Measurements from ENCODE around the gene MRLN.
A peak's percentile ranks its signal among the peaks of the same experiment; 100 is the strongest.
"Not testable (repeated sequence)": the region's sequence is repeated elsewhere in the genome, so short reads cannot be mapped to it uniquely, and the experiment has no call there.

Gene MRLN

GRCh38 chr10:59753267-59753666 is at the start of gene MRLN:
Gene MRLN, minus strand, starts transcription at chr10:59753455.
- TF ChIP-seq CTCF (IDR thresholded peaks at IDR 0.05; ENCODE audit: low read depth, low read length), result no peak
- DNase-seq (ENCODE audit: low read depth in 2 of 2), result no peak
- H3K4me3 ChIP-seq (replicated peaks in 1 of 2; ENCODE audit: low read depth in 2 of 2, low read length in 2 of 2), result no peak within 1 kb of the TSS

GRCh38 chr10:59801171-59801570 is 47.9 kb upstream of the MRLN start:
- DNase-seq (ENCODE audit: low read depth in 2 of 2), result no peak
- no peak for TF ChIP-seq CTCF (IDR thresholded peaks at IDR 0.05; ENCODE audit: low read depth, low read length)
- no peak overlapping the region for H3K4me3 ChIP-seq (replicated peaks in 1 of 2; ENCODE audit: low read depth in 2 of 2, low read length in 2 of 2)

- no peak for TF ChIP-seq CTCF (IDR thresholded peaks at IDR 0.05; ENCODE audit: low read depth, low read length)
- DNase-seq (ENCODE audit: low read depth in 2 of 2), result peak in 1 of 2 donors; percentile 37
These were observed 46.2 kb upstream of the MRLN start for GRCh38 chr10:59799421-59799820.

GRCh38 chr10:59793919-59794318 is 40.7 kb upstream of the MRLN start:
- TF ChIP-seq CTCF (IDR thresholded peaks at IDR 0.05; ENCODE audit: low read depth, low read length), result no peak
- peak; percentile 15 to 52 for DNase-seq (ENCODE audit: low read depth in 2 of 2)
- H3K4me3 ChIP-seq (replicated peaks in 1 of 2; ENCODE audit: low read depth in 2 of 2, low read length in 2 of 2), result no peak overlapping the region

More at GRCh38 chr10:59799421-59799820, 46.2 kb upstream of the MRLN start:
- no peak overlapping the region for H3K4me3 ChIP-seq (replicated peaks in 1 of 2; ENCODE audit: low read depth in 2 of 2, low read length in 2 of 2)

GRCh38 chr10:59792812-59793211 is 39.6 kb upstream of the MRLN start:
- no peak for DNase-seq (ENCODE audit: low read depth in 2 of 2)
- H3K4me3 ChIP-seq (replicated peaks in 1 of 2; ENCODE audit: low read depth in 2 of 2, low read length in 2 of 2), result no peak overlapping the region
- TF ChIP-seq CTCF (IDR thresholded peaks at IDR 0.05; ENCODE audit: low read depth, low read length), result no peak

- DNase-seq (ENCODE audit: low read depth in 2 of 2), result no peak
- no peak overlapping the region for H3K4me3 ChIP-seq (replicated peaks in 1 of 2; ENCODE audit: low read depth in 2 of 2, low read length in 2 of 2)
- no peak for TF ChIP-seq CTCF (IDR thresholded peaks at IDR 0.05; ENCODE audit: low read depth, low read length)
These were observed 38.3 kb upstream of the MRLN start for GRCh38 chr10:59791601-59792000.

- DNase-seq (ENCODE audit: low read depth in 2 of 2); H3K4me3 ChIP-seq (replicated peaks in 1 of 2; ENCODE audit: low read depth in 2 of 2, low read length in 2 of 2): not testable (repeated sequence)
These were observed 36.8 kb upstream of the MRLN start for GRCh38 chr10:59790080-59790479.

GRCh38 chr10:59788914-59789313 is 35.7 kb upstream of the MRLN start:
- H3K4me3 ChIP-seq (replicated peaks in 1 of 2; ENCODE audit: low read depth in 2 of 2, low read length in 2 of 2), result not testable (repeated sequence)
- peak in 1 of 2 donors; percentile 19 for DNase-seq (ENCODE audit: low read depth in 2 of 2)

- not testable (repeated sequence) for H3K4me3 ChIP-seq (replicated peaks in 1 of 2; ENCODE audit: low read depth in 2 of 2, low read length in 2 of 2); DNase-seq (ENCODE audit: low read depth in 2 of 2)
These were observed 33.8 kb upstream of the MRLN start for GRCh38 chr10:59787032-59787431.

GRCh38 chr10:59785476-59785875 is 32.2 kb upstream of the MRLN start:
- not testable (repeated sequence) for DNase-seq (ENCODE audit: low read depth in 2 of 2)

More at GRCh38 chr10:59785476-59785875, 32.2 kb upstream of the MRLN start:
- H3K4me3 ChIP-seq (replicated peaks in 1 of 2; ENCODE audit: low read depth in 2 of 2, low read length in 2 of 2), result not testable (repeated sequence)
